Liver (tissue), 9 donors: ENCODE data around the gene STK39. TPM values are rescaled to one million over a fixed set of nuclear protein-coding genes. Genes with fewer than 3 reads are reported as not detected.

Experiments
- DNase-seq: peaks from one replicate; pipeline ENCODE4 v3.0.0-alpha.2; 2017; ENCODE audit warnings: low spot score
- H3K27ac ChIP-seq, 2 donors: one replicate each; pipeline ENCODE4 v1.7.0; 2013; ENCODE audit warnings: inconsistent platforms in 2 of 2, low read length in 2 of 2, control low read depth in 1 of 2, low read depth in 1 of 2, mild to moderate bottlenecking in 1 of 2
- H3K27me3 ChIP-seq, 4 donors: one replicate each; pipeline versions ENCODE4 v1.6.1 to v1.7.0; 2013; ENCODE audit warnings: low read length in 3 of 4, inconsistent platforms in 1 of 4, mild to moderate bottlenecking in 1 of 4, moderate library complexity in 1 of 4; ENCODE audit not compliant: control insufficient read depth in 4 of 4, insufficient read depth in 4 of 4
- H3K36me3 ChIP-seq, 4 donors: one replicate each; pipeline versions ENCODE4 v1.6.1 to v1.7.0; 2013; ENCODE audit warnings: low read length in 3 of 4, mild to moderate bottlenecking in 3 of 4, low read depth in 1 of 4, moderate library complexity in 1 of 4; ENCODE audit not compliant: control insufficient read depth in 4 of 4, insufficient read depth in 3 of 4
- H3K4me1 ChIP-seq, 4 donors: one replicate each; pipeline versions ENCODE4 v1.6.1 to v1.7.0; 2013; ENCODE audit warnings: low read length in 3 of 4, mild to moderate bottlenecking in 3 of 4, moderate library complexity in 1 of 4; ENCODE audit not compliant: control insufficient read depth in 4 of 4, insufficient read depth in 4 of 4
- H3K4me3 ChIP-seq, 3 donors: one replicate each; pipeline versions ENCODE4 v1.6.1 to v1.7.0; 2013; ENCODE audit warnings: low read length in 3 of 3, control low read depth in 1 of 3, low read depth in 1 of 3, mild to moderate bottlenecking in 1 of 3
- H3K9ac ChIP-seq, 2 donors: one replicate each; pipeline ENCODE4 v1.7.0; 2013; ENCODE audit warnings: low read length in 2 of 2, mild to moderate bottlenecking in 2 of 2, moderate library complexity in 2 of 2, control low read depth in 1 of 2, low read depth in 1 of 2
- H3K9me3 ChIP-seq, 4 donors: one replicate each; pipeline versions ENCODE4 v1.6.1 to v1.7.0; 2013; ENCODE audit warnings: low read length in 3 of 4; ENCODE audit not compliant: control insufficient read depth in 4 of 4
- EGR1 ChIP-seq, 2 donors: IDR thresholded peaks; 2 replicates each; pipeline ENCODE4 v1.6.1; 2016 to 2018; ENCODE audit warnings: antibody characterized with exemption in 2 of 2, low read depth in 2 of 2
- FOXA1 ChIP-seq: IDR thresholded peaks from 2 replicates; pipeline ENCODE4 v1.6.1; 2016; ENCODE audit warnings: antibody characterized with exemption
- FOXA2 ChIP-seq: IDR thresholded peaks from 2 replicates; pipeline ENCODE4 v1.6.1; 2016; ENCODE audit warnings: antibody characterized with exemption
- GABPA ChIP-seq, 2 donors: IDR thresholded peaks in 1 of 2; conservative IDR thresholded peaks in 1 of 2; 2 replicates each; pipeline ENCODE4 v1.6.1; 2016; ENCODE audit warnings: antibody characterized with exemption in 2 of 2, mild to moderate bottlenecking in 1 of 2, moderate library complexity in 1 of 2
- HNF4A ChIP-seq, 2 donors: conservative IDR thresholded peaks; 2 replicates each; pipeline ENCODE4 v1.6.1; 2016; ENCODE audit warnings: antibody characterized with exemption in 2 of 2, mild to moderate bottlenecking in 2 of 2
- JUND ChIP-seq, 2 donors: IDR thresholded peaks; 2 replicates each; pipeline ENCODE4 v1.6.1; 2016; ENCODE audit warnings: antibody characterized with exemption in 2 of 2
- RAD21 ChIP-seq, 2 donors: IDR thresholded peaks; 2 replicates each; pipeline ENCODE4 v1.6.1; 2016; ENCODE audit warnings: antibody characterized with exemption in 2 of 2, mild to moderate bottlenecking in 2 of 2
- RXRA ChIP-seq, 2 donors: IDR thresholded peaks; 2 replicates each; pipeline ENCODE4 v1.6.1; 2017 to 2018; ENCODE audit warnings: antibody characterized with exemption in 2 of 2, mild to moderate bottlenecking in 1 of 2
- SP1 ChIP-seq: IDR thresholded peaks from 2 replicates; pipeline ENCODE4 v1.6.1; 2018; ENCODE audit warnings: antibody characterized with exemption, mild to moderate bottlenecking
- TAF1 ChIP-seq: conservative IDR thresholded peaks from 2 replicates; pipeline ENCODE4 v1.6.1; 2016; ENCODE audit warnings: antibody characterized with exemption, mild to moderate bottlenecking
- YY1 ChIP-seq: IDR thresholded peaks from 2 replicates; pipeline ENCODE4 v1.6.1; 2016; ENCODE audit warnings: antibody characterized with exemption, mild to moderate bottlenecking
- ZBTB33 ChIP-seq: IDR thresholded peaks from 2 replicates; pipeline ENCODE4 v1.6.1; 2016; ENCODE audit warnings: antibody characterized with exemption
- WGBS: extraction: QIAGEN DNeasy Blood & Tissue Kit; methylation state at CpG from one replicate; pipeline ENCODE4 v1.1.7; 2013; 5-methylcytosine and 5-hydroxymethylcytosine counted together
- polyA plus RNA-seq, 2 donors: library from polyadenylated mRNA; stranded (reverse) in 1 of 2; unstranded in 1 of 2; fragments of 200-250 nt in 1 of 2; fragments of >200 nt in 1 of 2; fragmentation: Nextera tagmentation in 1 of 2; extraction: Ambion mirVana in 1 of 2; gene quantifications; one replicate each; pipeline versions ENCODE4 v1.2.1 to v1.2.3, GENCODE V29; 2013 to 2015
- total RNA-seq, 2 donors: library from RNA; depleted of rRNA; stranded (reverse); fragments of >200 nt; gene quantifications; one replicate each; pipeline ENCODE4 v1.2.3, GENCODE V29; 2014
- TF ChIP-seq, protein P1 (sequence below): fragments of 150-350 bp; IDR thresholded peaks from 2 replicates; pipeline ENCODE4 v1.5.1; 2017; ENCODE audit warnings: improper control_type of control experiment, low read depth, low read length; ENCODE audit not compliant: missing input control
- TF ChIP-seq, protein P2 (sequence below): IDR thresholded peaks from 2 replicates; pipeline ENCODE4 v1.6.1; 2016; ENCODE audit warnings: antibody characterized with exemption, mild to moderate bottlenecking
- TF ChIP-seq, protein P3 (sequence below): IDR thresholded peaks from 2 replicates; pipeline ENCODE4 v1.6.1; 2016; ENCODE audit warnings: antibody characterized with exemption
- donor health status: healthy.
- donor health status: healthy.
- donor health status: healthy.
- donor health status: healthy.
- donor health status: healthy.

STK39 gene
- total and polyA plus RNA-seq, 4 donors, result 0.29 to 1.8 (median 0.73) TPM

- TF ChIP-seq FOXA1, result no peak
- TF ChIP-seq, protein P1, sequence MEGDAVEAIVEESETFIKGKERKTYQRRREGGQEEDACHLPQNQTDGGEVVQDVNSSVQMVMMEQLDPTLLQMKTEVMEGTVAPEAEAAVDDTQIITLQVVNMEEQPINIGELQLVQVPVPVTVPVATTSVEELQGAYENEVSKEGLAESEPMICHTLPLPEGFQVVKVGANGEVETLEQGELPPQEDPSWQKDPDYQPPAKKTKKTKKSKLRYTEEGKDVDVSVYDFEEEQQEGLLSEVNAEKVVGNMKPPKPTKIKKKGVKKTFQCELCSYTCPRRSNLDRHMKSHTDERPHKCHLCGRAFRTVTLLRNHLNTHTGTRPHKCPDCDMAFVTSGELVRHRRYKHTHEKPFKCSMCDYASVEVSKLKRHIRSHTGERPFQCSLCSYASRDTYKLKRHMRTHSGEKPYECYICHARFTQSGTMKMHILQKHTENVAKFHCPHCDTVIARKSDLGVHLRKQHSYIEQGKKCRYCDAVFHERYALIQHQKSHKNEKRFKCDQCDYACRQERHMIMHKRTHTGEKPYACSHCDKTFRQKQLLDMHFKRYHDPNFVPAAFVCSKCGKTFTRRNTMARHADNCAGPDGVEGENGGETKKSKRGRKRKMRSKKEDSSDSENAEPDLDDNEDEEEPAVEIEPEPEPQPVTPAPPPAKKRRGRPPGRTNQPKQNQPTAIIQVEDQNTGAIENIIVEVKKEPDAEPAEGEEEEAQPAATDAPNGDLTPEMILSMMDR, result no peak
- no peak for TF ChIP-seq HNF4A (conservative IDR thresholded peaks at IDR 0.05)
- TF ChIP-seq EGR1 (IDR thresholded peaks at IDR 0.05; ENCODE audit: low read depth in 2 of 2), result no peak
- no peak for TF ChIP-seq TAF1
- TF ChIP-seq ZBTB33, result no peak
- TF ChIP-seq YY1, result no peak
- no peak for TF ChIP-seq SP1
- TF ChIP-seq, protein P2, sequence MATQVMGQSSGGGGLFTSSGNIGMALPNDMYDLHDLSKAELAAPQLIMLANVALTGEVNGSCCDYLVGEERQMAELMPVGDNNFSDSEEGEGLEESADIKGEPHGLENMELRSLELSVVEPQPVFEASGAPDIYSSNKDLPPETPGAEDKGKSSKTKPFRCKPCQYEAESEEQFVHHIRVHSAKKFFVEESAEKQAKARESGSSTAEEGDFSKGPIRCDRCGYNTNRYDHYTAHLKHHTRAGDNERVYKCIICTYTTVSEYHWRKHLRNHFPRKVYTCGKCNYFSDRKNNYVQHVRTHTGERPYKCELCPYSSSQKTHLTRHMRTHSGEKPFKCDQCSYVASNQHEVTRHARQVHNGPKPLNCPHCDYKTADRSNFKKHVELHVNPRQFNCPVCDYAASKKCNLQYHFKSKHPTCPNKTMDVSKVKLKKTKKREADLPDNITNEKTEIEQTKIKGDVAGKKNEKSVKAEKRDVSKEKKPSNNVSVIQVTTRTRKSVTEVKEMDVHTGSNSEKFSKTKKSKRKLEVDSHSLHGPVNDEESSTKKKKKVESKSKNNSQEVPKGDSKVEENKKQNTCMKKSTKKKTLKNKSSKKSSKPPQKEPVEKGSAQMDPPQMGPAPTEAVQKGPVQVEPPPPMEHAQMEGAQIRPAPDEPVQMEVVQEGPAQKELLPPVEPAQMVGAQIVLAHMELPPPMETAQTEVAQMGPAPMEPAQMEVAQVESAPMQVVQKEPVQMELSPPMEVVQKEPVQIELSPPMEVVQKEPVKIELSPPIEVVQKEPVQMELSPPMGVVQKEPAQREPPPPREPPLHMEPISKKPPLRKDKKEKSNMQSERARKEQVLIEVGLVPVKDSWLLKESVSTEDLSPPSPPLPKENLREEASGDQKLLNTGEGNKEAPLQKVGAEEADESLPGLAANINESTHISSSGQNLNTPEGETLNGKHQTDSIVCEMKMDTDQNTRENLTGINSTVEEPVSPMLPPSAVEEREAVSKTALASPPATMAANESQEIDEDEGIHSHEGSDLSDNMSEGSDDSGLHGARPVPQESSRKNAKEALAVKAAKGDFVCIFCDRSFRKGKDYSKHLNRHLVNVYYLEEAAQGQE, result no peak
- TF ChIP-seq, protein P3, sequence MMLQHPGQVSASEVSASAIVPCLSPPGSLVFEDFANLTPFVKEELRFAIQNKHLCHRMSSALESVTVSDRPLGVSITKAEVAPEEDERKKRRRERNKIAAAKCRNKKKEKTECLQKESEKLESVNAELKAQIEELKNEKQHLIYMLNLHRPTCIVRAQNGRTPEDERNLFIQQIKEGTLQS, result no peak
- no peak for TF ChIP-seq GABPA (IDR thresholded peaks at IDR 0.05 in 1 of 2, conservative IDR thresholded peaks at IDR 0.05 in 1 of 2)
- no peaks in the 10 kb centered on the region for H3K36me3 ChIP-seq
- 91% methylated on average over 8 of the region's 8 CpGs for WGBS
- no peak overlapping the region for H3K9ac ChIP-seq
- no peaks in the 10 kb centered on the region for H3K27me3 ChIP-seq
- no peak for DNase-seq
- H3K4me3 ChIP-seq, result no peak overlapping the region
- no peaks in the 10 kb centered on the region for H3K4me1 ChIP-seq
- no peak overlapping the region for H3K27ac ChIP-seq
- no peaks in the 10 kb centered on the region for H3K9me3 ChIP-seq
Measured at GRCh38 chr2:168090366-168091135, 156.8 kb downstream of the STK39 start.

GRCh38 chr2:168089200-168089599 is 158.2 kb downstream of the STK39 start:
- DNase-seq, result no peak
- WGBS, result 82% methylated on average over 1 of the region's 1 CpG
- H3K27me3 ChIP-seq, result no peaks in the 10 kb centered on the region
- no peak overlapping the region for H3K9ac ChIP-seq
- no peaks in the 10 kb centered on the region for H3K9me3 ChIP-seq
- no peak overlapping the region for H3K4me3 ChIP-seq
- H3K36me3 ChIP-seq, result no peaks in the 10 kb centered on the region
- H3K4me1 ChIP-seq, result no peaks in the 10 kb centered on the region
- no peak overlapping the region for H3K27ac ChIP-seq
- TF ChIP-seq FOXA2, result no peak
- TF ChIP-seq, protein P2, result no peak
- no peak for TF ChIP-seq HNF4A (conservative IDR thresholded peaks at IDR 0.05)
- no peak for TF ChIP-seq RXRA (IDR thresholded peaks at IDR 0.05)
- TF ChIP-seq RAD21 (IDR thresholded peaks at IDR 0.05), result no peak
- TF ChIP-seq, protein P1, result no peak
- TF ChIP-seq JUND (IDR thresholded peaks at IDR 0.05), result no peak
- TF ChIP-seq TAF1, result no peak
- TF ChIP-seq EGR1 (IDR thresholded peaks at IDR 0.05; ENCODE audit: low read depth in 2 of 2), result no peak
